ENCODE data around the gene ANKS1A.
"Not testable (repeated sequence)": the region's sequence is repeated elsewhere in the genome, so short reads cannot be mapped to it uniquely, and the experiment has no call there.

The ANKS1A gene, protein sequence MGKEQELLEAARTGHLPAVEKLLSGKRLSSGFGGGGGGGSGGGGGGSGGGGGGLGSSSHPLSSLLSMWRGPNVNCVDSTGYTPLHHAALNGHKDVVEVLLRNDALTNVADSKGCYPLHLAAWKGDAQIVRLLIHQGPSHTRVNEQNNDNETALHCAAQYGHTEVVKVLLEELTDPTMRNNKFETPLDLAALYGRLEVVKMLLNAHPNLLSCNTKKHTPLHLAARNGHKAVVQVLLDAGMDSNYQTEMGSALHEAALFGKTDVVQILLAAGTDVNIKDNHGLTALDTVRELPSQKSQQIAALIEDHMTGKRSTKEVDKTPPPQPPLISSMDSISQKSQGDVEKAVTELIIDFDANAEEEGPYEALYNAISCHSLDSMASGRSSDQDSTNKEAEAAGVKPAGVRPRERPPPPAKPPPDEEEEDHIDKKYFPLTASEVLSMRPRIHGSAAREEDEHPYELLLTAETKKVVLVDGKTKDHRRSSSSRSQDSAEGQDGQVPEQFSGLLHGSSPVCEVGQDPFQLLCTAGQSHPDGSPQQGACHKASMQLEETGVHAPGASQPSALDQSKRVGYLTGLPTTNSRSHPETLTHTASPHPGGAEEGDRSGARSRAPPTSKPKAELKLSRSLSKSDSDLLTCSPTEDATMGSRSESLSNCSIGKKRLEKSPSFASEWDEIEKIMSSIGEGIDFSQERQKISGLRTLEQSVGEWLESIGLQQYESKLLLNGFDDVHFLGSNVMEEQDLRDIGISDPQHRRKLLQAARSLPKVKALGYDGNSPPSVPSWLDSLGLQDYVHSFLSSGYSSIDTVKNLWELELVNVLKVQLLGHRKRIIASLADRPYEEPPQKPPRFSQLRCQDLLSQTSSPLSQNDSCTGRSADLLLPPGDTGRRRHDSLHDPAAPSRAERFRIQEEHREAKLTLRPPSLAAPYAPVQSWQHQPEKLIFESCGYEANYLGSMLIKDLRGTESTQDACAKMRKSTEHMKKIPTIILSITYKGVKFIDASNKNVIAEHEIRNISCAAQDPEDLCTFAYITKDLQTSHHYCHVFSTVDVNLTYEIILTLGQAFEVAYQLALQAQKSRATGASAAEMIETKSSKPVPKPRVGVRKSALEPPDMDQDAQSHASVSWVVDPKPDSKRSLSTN

DNA sequence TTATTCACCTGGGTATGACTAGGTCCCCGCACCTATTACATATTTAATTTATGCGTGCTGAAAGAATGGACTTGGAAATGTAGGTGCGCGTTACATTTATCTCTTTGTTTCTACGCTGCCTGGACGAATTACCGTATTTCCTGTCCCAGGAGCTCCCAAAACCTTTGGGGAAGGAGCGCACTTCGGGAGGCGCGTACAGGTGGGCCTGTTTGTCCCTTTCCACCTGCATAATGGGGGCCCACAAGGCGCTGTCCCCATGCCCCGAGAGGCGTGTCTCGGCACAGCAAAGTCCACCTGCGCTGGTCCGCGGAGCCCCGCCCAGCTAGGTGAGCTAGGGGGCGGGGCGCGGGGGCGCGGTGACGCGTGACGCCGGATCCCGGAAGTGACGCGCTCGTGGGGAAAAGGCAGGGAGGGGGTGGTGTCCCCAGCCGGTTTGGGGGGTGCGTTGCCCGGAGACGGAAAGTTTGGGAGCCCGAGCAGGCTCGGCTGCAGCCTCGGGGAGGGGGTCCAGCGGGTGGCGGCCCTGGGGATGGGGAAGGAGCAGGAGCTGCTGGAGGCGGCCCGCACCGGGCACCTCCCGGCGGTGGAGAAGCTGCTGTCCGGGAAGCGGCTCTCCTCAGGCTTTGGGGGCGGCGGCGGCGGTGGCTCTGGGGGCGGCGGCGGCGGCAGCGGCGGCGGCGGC is at the start of gene ANKS1A:
Gene ANKS1A, plus strand, starts transcription at position 382 of the 682 bp plus-strand sequence. Its CDS starts 148 bp downstream, at position 530.
- peak; percentile 83 to 86 for DNase-seq (ENCODE audit: low read depth in 2 of 2)

DNA sequence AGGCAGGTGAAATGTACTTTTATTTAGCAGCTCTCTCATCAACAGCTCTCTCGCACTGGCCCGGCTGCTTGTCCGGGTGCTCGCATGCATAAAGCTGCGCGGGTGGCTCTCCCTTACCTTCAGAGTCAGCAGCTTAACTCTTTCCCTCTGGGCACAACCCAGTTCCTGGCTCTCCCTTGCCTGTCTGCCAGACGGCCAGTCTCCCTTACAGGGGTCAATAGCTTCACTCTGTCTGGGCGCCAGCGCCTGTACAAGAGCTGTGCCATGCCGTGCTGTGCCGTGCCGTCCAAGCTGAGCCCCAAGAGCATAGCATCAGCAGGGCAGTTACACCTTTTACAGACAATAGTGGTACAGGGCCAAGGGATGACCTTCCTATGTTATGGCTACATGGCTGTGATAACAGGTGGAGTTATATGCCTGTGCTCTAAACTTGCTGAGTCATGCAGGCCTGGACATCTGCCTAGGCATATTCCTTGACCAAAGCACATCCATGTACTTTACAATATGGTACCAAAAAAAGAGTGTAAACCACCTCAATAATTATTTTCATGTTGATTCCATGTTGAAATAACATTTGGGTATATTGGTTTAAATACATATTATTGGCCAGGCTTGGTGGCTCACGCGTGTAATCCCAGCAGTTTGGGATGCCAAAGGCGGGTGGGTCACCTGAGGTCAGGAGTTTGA is 49.2 kb upstream of the ANKS1A start:
- DNase-seq (ENCODE audit: low read depth in 2 of 2), result no peak

DNA sequence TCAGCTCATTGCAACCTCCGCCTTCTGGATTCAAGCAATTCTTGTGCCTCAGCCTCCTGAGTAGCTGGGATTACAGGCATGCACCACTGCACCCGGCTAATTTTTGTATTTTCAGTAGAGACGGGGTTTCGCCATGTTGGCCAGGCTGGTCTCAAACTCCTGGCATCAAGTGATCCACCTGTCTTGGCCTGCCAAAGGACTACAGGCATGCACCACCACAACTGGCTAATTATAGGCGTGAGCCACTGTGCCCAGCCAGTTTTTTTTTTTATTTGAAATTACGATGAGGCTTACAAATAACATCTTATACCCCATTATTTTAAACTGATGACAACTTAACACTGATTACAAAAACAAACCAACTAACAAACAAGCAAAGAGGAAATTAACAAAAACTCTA is 40.0 kb upstream of the ANKS1A start:
- DNase-seq (ENCODE audit: low read depth in 2 of 2), result not testable (repeated sequence)

DNA sequence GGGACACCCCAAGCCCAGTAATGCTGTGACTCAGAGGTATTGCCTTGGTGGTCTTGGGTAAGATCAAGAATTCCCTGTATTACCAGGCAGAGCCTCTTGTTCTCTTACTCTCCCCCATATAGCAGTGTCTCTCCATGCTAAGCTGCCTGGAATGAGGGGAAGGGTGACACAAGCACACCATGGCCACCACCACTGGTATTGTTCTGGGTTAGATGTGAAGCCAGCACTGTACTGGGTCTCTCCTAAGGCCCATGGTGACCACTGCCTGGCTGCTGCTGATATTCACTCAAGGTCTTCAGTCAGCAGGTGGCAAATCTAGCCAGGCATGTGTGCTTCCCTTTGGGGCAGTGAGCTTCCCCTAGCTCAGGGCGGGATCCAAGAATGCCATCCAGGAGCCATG is 37.7 kb upstream of the ANKS1A start:
- no peak for DNase-seq (ENCODE audit: low read depth in 2 of 2)

DNA sequence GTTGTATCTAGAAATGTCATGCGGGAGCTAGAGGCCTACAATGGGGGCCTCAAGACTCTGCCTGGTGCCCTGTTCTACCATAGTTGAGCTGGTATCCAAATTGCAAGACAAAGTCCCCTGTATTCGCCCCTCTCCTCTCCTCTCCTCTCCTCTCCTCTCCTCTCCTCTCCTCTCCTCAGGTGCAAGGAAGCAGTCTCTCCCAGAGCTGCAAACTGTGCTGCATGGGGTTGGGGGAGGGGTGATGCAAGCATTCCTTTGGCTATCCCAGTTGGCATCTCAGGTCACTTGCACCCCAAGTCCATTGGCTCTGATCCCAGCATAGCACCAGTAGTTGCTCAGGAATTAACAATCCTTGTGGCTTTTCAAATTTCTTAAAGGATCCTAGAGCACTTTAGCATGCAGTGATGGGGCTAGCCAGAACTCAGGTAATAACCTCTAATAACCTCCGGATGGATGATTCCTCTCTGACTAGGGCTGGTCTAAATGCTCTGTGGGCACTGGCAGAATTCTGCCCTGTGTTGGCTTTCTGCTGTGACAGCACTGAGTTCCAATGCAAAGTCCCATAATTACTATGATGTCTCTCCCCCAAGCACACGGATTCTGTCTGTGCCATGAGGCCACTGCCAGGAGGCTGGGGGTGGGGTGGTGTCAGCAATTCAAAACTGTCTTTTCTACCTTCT is 36.5 kb upstream of the ANKS1A start:
- no peak for DNase-seq (ENCODE audit: low read depth in 2 of 2)

DNA sequence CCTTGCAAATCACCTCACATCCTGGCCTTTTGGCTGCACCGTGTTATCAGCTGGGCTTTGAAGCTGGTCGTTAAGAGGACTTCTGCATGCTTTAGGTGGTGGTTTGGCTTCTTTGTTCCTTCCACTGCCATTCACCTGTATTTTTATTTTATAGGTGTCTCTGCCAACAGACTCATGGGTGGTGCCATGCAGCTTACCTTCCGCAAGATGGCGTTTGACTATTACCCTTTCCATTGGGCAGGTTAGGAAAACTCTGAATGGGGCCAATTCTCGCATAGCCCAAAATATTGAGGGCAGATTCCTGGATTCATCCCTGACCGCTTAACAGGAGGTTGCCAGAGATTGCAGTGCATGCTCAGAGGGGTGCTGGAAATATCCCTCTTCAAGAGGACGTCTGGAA is 33.6 kb upstream of the ANKS1A start:
- no peak for DNase-seq (ENCODE audit: low read depth in 2 of 2)

DNA sequence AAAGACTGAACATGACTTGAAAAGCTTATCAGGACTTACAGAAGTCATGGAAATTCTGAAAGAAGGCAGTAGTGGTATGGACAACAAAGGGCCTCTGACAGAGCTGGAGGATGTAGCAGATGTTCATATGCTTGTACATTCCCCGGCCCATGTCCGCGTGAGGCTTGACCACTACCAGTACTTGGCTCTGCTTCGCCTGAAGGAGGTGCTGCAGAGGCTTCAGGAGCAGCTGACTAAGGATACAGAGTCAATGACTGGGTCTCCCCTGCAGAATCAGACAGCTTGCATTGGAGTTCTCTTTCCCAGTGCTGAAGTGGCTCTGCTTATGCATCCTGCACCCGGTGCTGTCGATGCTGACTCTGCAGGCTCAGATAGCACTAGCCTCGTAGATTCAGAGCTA is 30.4 kb upstream of the ANKS1A start:
- no peak for DNase-seq (ENCODE audit: low read depth in 2 of 2)

DNA sequence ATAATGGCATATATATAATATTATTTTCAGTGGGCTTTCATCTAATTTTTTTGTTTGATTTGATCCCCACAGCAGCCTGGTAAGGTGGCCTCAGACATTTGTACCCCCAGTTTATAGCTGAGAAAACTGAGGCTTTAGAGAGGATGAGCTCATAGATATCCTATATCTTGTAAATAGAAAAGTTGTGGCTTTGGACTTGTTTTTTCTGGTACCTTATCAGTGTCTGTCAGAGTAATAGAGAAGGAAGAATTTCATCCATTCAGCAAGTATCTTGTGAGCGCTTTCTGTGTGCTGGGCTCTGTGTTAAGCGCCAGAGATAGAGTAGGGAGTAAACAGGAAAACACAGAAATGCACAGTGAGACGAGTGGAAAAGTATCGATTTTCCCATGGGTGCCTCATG is 29.1 kb upstream of the ANKS1A start:
- DNase-seq (ENCODE audit: low read depth in 2 of 2), result no peak

DNA sequence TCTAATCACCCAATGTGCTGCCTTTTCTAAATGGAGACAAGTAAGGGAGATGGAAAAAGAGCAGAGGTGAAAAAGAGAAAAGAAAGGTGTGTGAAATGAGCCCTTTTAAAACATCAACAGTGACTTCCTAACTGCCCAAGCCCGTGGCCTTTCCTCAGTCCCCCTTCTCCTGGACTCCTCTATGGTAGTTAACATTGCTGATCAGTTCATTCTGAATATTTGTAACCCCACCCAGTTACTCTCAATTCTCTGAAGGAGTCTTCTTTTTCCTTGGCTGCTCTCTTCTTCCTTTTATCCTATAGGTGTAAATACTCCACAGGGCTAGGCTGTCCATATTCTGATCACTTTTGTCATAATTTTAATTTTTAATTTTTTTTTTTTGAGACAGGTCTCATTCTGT is 28.3 kb upstream of the ANKS1A start:
- no peak for DNase-seq (ENCODE audit: low read depth in 2 of 2)

DNA sequence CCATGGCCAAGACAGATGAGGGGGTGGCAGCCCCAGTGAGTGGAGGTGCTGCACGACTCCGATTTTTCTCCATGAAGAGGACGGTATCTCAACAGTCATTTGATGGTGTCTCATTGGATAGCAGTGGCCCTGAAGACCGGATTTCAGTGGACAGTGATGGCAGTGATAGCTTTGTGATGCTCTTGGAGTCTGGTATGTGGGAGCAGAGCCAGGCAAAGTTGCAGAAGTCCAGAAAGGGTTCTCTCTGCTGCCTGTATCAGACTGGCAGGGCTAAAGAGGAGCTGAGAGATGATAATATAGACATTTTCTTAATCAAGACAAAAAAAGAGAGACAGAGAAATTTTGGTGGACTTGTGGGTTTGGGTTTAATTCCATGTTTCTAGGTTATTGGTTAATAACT is 25.0 kb upstream of the ANKS1A start:
- DNase-seq (ENCODE audit: low read depth in 2 of 2), result no peak

DNA sequence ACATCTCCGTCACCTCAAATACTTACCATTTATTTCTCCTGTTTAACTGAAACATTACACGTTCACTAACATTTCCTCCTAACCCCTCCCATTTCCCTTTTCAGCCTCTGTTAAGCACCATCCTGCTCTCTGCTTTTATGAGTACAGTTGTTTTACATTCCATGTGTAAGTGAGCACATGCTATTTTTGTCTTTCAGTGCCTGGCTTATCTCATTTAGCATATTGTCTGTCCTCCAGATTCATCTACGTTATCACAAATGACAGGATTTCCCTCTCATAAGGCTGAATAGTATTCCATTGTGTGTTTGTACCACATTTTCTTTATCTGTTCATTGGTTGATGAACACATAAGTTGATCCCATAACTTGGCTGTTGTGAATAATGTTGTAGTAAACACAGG is 23.9 kb upstream of the ANKS1A start:
- DNase-seq (ENCODE audit: low read depth in 2 of 2), result no peak

DNA sequence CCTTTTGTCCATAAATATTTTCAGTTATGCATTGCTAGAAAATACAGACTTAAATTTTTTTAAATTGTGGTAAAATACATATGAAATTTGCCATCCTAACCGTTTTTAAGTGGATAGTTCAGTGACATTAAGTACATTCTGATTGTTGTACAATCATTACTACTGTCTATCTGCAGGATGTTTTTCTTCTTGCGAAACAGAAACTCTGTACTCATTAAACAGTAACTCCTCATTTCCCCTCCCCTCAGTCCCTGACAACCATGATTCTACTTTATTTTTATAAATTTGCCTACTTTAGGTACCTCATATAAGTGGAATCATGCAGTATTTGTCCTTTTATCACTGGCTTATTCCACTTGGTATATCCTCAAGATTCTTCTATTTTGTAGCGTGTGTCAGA is 22.5 kb upstream of the ANKS1A start:
- no peak for DNase-seq (ENCODE audit: low read depth in 2 of 2)

DNA sequence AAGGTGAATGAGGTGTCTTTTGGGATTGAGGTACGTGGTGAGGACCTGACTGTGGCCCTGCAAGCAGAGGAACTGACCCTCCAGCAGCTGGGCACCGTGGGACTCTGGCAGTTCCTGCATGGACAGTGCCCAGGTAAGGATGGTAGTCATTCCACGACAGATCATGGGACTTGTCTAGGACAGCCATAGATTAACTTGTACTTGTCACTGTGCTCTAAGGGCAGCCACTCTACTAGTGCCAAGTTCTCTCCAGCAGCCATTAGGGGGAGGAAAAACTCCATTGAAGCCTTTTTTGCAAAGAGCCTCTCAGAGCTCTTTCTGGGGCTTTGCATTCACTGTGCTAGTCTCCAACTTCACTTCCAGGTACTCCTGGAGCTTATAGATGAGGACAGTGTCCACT is 21.6 kb upstream of the ANKS1A start:
- no peak for DNase-seq (ENCODE audit: low read depth in 2 of 2)

DNA sequence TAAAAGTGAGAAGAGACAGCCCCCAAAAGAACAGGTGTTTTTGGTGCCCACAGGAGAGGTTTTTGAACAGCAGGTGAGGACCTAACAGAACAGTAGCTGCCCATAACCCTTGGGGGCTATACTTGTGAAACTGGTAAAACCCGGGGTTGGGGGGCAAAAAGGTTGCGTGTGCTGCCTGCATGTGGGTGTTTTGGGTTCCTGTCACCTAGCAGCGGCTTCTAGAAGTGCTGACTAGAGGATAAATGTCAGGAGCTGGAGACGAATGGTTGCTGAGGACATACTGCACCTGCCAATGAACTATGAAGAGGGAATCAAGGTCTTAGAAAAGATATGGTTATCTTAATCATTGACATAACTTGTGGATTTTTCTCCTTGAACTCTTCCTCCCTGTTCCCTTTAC is 17.2 kb upstream of the ANKS1A start:
- DNase-seq (ENCODE audit: low read depth in 2 of 2), result no peak

DNA sequence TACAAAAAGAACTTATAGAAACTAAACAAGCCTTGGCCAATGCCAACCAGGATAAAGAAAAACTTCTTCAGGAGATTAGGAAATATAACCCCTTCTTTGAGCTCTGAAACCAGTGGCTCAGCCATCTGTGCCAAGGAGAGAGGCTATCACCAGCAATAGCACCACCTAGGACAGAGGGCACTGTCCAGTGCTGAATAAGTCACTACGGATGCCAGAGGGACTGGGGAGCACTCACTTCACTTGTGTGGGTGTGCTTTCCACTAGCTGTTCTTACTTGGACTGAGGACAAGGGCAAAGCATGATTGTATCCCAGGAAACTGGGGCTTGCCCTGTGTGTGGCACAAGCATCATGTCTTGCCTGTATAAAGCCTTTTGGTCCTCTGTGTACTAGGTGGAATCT is 16.7 kb upstream of the ANKS1A start:
- DNase-seq (ENCODE audit: low read depth in 2 of 2), result no peak

DNA sequence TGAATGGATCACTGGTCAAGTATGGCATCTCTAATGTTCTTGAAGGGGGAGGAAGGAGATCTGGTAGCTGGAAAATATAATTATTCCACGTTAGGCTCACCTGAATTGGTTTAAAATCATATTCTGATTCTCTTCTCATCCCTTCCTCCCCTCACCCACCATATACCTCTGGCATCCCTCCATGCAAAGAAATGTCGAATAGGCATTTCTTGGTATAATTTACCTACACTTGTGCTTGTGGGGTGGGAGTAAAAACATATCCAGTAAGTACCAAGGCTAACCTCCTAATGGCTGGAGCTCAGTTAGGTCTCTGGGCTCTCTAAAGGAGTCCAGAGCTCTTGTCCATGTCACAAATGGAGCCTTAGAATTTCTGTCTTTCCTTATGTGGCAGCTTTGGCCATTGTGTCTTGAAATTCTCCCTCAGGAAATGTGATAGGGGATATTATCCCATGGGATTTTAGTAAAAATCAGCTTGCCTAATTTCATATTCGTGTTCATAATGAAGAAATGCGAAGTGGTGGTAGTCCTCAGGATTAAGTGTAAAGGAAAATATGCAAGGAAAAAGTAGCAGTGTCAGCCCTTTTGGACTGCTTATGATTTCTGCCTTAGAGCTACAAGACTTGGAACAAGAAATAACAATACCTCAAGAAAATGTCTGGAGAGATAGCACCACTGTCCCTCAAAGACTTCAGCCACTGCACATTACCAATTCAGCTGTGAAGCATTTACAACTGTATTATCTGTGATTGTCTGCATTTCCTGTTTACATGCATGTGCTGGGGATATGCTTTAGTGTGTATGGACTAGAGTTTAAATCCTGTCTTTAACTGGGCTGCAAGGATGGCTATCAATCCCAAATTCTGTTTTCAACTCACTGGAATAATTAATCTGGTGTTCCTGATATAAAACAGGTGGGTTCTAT is 13.5 kb upstream of the ANKS1A start:
- no peak for DNase-seq (ENCODE audit: low read depth in 2 of 2)

DNA sequence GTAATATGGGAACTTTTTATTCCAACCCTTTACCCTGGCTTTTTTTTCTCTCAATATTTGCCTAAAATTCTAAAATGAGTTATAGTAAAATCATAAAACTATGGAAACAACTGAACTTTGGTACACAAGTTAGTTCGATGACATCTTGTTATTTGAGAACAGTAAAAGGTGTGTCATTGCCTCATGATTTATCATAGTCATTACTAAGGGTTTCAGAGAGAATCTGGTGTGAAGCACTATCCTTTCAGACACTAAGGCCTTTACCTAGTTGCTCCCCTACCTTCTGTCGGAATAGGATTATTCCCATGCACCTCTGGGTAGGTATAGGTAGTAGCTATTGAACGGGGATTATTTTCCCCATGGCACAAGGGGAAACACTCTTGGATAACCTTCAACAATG is 12.6 kb upstream of the ANKS1A start:
- DNase-seq (ENCODE audit: low read depth in 2 of 2), result no peak

DNA sequence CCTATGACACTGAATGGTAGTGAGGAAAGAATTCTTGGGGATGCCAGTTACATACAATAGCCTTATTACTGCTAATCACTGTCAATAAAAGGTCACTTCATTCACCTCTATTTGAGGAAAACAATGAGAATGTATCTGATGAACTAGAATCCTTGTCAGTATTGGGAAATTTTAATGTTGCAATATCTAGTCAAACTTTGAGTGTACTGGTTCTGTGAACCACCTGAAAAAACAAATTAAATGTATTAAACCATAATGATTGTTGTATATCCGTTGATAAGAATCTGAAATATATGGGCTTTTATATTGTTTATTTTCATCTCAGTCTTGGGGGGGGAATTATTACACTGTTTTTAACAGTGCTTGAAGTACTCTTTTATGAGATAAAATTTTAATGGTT is 11.8 kb upstream of the ANKS1A start:
- DNase-seq (ENCODE audit: low read depth in 2 of 2), result no peak

DNA sequence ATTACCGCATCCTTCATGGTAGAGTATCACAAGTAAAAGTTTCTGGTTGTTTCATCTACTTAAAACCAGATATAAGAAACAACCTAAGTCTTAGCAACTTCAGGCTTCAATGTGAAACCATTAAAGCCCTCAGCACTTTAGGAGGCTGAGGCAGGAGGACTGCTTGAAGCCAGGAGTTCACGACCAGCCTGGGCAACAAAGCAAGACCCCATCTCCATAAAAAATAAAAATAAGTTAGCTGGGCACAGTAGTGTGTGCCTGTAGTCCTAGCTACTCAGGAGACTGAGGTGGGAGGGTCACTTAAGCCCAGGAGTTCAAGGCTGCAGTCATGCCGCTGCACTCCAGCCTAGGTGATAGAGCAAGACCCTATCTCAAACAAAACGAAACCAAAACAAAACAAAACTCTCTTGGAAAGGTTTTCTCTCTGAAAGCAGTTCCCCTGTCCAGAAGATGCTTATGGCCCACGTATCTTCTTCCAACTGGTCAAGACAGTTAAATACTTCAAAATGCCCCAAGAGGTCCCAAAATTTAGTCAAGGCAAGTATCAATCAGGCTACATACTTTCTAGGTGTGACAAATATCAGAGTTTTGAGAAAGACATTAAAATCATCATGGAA is 11.1 kb upstream of the ANKS1A start:
- no peak for DNase-seq (ENCODE audit: low read depth in 2 of 2)

Data from stimulated activated CD4-positive, alpha-beta T cell treated with anti-CD3 and anti-CD28 coated beads, Interleukin-12 subunit alpha, Interleukin-12 subunit beta, amount 100 ng/mL, for 24 hours (primary cell).